Measurements from ENCODE around the gene TMEM205.
"Not testable (repeated sequence)": the region's sequence is repeated elsewhere in the genome, so short reads cannot be mapped to it uniquely, and the experiment has no call there.

TMEM205 gene

DNA sequence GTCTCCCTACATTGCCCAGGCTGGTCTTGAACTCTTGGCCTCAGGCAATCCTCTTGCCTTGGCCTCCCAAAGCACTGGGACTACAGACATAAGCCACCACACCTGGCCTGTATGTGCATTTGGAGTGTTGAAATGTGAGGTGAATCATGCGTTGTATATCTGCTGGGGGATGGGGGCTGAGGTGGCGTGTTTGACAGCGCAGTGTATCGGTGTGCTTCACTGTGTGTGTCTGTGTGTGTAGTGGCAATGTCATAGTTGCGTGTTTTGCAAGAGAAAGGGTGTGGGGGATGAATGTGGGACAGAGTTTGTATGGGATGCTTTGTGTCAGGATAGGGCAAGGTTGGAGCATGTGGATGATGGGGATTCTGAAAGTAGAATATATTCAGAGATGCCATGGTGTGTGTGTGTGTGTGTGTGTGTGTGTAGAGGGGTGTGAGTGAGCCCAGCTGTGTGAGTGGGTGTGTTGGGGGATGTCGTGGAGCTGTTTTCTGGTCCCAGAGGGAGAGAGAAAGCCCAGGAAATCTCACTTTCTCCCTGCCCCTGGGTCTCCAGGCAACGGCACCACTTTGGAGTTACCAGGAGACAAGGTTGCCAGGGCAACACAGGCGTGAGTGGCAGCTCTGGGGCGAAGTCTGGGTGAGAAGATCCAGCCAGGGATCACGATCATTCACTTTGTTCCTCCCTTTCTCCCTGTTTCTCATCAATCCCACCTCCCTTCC lies 27.3 kb upstream of the TMEM205 start:
- no peak for DNase-seq (ENCODE audit: low read depth in 2 of 2, low spot score in 1 of 2)

- no peak for DNase-seq (ENCODE audit: low read depth in 2 of 2, low spot score in 1 of 2)
Measured at GRCh38 chr19:11370744-11371143, 24.7 kb upstream of the TMEM205 start.

DNA sequence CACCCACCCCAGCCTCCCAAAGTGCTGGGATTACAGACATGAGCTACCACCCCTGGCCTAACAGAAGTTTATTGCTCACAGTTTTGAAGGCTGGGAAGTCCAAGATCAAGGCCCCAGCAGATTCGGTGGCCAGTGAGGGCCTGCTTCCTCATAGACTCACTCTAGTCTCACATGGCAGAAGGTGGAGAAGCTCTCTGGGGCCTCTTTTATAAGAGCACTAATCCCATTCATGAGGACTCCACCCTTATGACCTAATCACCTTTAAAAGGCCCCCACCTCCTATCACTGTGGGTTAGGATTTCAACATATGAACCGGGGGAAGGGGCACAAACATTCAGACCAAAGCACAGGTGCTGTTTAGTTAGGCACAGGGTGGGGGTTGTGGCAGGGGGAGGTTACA lies 21.5 kb upstream of the TMEM205 start:
- no peak for DNase-seq (ENCODE audit: low read depth in 2 of 2, low spot score in 1 of 2)

DNA sequence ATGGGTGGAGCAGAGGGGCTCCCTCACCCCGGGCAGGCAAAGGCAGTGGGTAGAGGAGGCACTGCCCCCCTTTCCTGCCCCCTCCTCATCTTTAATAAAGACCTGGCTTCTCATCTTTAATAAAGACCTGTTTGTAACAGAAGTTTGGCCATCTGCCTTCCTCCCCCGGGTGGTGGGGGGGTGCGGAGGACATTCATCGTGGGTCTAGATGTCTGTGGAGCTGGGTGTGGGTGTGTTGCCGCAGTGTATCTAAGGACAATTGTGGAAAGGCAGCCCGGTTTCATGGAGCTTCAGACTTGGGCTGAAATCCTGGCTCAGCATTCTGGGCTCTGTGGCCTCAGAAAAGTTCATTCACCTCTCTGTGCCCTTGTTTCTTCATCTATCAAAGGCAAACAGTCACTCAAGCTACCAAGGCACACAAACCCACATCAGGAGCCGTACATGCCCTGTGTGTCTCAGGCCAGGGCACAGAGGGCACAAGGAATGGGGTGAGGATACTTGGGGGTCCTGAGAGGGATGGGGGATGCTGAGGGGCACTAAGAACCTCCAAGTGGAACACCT lies 19.6 kb upstream of the TMEM205 start:
- no peak for DNase-seq (ENCODE audit: low read depth in 2 of 2, low spot score in 1 of 2)

GRCh38 chr19:11364935-11365334 lies 18.9 kb upstream of the TMEM205 start:
- no peak for DNase-seq (ENCODE audit: low read depth in 2 of 2, low spot score in 1 of 2)

- no peak for DNase-seq (ENCODE audit: low read depth in 2 of 2, low spot score in 1 of 2)
Measured at GRCh38 chr19:11364296-11364904, 18.3 kb upstream of the TMEM205 start.

GRCh38 chr19:11363881-11364280 lies 17.8 kb upstream of the TMEM205 start:
- no peak for DNase-seq (ENCODE audit: low read depth in 2 of 2, low spot score in 1 of 2)

GRCh38 chr19:11361771-11362731 lies 16.0 kb upstream of the TMEM205 start:
- no peak for DNase-seq (ENCODE audit: low read depth in 2 of 2, low spot score in 1 of 2)

- DNase-seq (ENCODE audit: low read depth in 2 of 2, low spot score in 1 of 2), result no peak
Measured at GRCh38 chr19:11361037-11361770, 15.1 kb upstream of the TMEM205 start.

DNA sequence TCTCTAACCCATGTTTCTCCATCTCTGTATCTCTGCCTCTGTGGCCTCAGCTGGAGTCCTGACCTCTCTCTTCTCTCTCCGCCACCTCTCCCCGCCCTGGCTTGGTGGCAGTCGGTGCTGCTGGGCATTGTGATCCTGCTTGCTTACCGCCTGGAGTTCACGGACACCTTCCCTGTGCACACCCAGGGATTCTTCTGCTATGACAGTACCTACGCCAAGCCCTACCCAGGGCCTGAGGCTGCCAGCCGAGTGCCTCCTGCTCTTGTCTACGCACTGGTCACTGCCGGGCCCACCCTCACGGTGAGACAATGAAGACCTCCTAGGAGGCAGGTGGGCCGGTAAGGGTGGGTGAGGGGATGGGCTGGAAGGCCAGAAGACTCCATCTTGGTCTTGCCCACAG lies 13.4 kb upstream of the TMEM205 start:
- DNase-seq (ENCODE audit: low read depth in 2 of 2, low spot score in 1 of 2), result no peak

DNA sequence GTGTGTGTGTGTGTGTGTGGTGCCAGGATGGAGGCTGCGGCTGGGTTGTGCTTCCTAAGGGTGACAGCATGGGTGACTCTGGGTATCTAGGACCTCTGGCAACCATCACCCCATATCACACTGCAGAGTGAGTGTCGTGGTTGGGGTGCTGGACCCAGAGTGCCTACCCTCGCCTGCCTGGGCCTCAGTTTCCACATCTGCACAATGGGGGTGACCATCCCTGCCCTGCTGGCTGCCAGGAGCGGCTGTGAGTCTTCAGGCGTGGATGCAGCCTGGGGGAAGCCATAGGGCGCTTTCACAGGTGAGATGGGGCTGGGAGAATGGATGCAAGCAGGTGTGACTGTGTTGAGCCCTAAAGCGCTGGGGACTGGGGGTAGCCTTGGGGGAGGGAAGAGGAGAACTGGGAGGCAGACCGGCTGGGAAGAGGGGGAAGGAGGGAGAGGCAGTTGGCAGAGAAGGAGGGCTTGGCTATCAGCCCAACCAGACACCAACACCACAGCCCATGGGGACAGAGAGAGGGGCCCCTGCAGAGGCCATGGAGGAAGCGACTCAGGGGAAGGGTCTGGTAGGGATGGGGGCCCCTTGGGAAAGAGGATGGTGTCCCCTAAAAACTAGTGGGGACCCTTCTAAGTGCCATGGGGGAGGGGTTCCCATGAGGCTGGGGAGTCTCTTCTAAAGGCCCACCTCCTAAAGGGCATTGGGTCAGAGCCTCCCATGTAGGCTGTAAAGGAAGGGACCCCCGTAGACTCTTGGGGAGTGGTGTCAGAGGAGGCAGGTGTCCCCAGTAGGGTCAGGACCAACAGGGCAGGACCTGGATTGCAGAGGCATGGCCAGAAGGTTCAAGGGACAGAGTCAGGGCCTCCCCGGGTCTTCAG lies 10.8 kb upstream of the TMEM205 start:
- no peak for DNase-seq (ENCODE audit: low read depth in 2 of 2, low spot score in 1 of 2)

DNA sequence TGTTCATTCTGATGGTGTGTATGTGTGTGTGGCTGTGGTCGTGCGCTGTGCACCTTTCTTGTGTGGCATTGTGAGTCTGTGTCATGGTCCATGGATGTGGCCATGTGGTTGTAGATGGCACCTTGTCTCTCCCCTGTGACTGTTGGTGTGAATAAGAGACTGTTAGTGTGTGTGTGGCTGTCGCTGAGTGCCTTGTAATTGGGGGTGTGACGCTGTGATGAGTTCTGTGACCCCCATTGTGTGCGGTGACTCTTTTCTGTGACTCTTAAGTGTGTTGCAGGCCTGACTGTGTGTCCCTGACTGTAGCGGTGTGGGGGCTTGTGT lies 10.0 kb upstream of the TMEM205 start:
- no peak for DNase-seq (ENCODE audit: low read depth in 2 of 2, low spot score in 1 of 2)

DNA sequence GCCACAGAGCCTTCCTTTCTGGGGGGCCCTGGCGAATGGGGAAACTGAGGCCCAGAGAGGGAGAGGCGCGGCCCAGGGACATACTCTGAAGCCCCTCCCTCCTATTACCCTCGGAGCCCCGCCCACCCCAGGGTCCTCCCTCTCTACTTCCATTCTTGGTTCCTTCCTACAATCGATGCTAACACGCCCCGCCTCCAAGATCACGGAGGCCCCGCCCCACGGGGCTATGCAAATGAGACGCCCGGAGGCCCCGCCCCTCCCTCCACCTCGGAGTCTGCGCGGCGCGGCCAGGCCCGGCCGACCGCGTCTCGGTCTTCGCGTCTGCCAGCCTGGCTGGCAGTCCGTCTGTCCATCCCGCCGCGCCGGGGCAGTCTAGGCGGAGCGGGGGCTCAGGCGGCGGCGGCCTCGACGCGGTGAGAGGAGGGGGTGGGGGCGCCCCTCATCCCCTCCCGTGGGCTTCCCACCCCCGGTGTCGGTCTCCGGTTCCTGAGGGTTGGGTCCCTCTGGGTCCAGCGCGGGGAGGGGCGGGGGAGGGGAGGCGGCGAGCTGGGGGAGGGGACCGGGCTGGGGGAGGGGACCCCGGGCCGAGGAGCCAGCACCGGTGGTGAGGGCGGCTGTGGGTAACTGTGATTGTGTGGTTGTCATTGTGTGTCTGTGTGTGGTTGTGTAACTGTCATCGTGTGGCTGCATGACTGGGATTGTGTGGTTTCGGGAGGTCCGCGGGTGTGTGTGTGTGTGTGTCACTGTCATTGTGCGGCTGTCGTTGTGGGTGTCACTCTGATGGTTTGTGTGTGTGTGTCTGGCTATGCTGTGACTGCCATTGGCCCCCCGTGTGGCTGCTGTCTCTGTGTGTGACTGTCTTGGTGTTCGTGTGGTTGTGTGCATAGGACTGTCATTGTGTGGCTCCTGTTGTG lies 9.3 kb upstream of the TMEM205 start, which contains the start of gene PLPPR2:
PLPPR2 (plus strand) TSS at position 273 of the 914 bp plus-strand sequence. CDS start 2,242 bp downstream, outside the sequence.
- peak; percentile 43 to 64 for DNase-seq (ENCODE audit: low read depth in 2 of 2, low spot score in 1 of 2)

DNA sequence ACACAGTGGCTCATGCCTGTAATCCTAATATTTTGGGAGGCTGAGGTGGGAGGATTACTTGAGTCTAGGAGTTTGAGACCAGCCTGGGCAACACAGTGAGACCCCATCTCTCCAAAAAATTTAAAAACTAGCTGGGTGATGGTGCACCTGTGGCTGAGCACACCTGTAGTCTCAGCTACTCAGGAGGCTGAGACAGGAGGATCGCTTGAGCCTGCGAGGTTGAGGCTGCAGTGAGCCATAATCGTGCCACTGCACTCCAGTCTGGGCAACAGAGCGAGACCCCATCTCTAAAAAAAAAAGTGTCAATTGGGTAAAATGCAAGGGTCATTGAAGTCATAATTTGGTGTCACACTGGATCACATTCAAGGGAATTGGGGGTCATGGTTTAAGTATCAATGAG lies 8.0 kb upstream of the TMEM205 start:
- not testable (repeated sequence) for DNase-seq (ENCODE audit: low read depth in 2 of 2, low spot score in 1 of 2)

GRCh38 chr19:11349171-11349570 lies 3.1 kb upstream of the TMEM205 start:
- DNase-seq (ENCODE audit: low read depth in 2 of 2, low spot score in 1 of 2), result no peak

DNA sequence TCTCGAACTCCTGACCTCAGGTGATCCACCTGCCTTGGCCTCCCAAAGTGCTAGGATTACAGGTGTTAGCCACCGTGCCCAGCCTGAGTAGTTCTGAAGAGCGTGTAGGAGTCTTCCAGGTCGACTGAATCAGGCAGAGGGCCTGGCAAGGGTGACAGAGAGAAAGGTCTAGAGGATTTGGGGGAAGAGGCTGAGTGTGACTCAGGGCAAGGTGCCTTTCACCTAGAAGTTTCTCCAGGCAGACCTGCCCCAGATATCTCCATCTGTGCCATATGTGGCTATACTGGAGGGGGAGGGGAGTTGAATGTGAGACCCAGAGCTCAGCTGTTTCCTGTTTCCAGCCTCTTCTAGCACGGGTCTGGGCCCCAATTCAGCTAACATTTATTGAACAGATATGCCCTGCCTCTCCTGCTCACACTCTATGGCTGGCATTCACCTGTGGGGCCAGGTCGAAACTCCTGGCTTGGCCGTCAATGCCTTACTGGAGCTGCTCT lies 1.5 kb upstream of the TMEM205 start:
- no peak for DNase-seq (ENCODE audit: low read depth in 2 of 2, low spot score in 1 of 2)

DNA sequence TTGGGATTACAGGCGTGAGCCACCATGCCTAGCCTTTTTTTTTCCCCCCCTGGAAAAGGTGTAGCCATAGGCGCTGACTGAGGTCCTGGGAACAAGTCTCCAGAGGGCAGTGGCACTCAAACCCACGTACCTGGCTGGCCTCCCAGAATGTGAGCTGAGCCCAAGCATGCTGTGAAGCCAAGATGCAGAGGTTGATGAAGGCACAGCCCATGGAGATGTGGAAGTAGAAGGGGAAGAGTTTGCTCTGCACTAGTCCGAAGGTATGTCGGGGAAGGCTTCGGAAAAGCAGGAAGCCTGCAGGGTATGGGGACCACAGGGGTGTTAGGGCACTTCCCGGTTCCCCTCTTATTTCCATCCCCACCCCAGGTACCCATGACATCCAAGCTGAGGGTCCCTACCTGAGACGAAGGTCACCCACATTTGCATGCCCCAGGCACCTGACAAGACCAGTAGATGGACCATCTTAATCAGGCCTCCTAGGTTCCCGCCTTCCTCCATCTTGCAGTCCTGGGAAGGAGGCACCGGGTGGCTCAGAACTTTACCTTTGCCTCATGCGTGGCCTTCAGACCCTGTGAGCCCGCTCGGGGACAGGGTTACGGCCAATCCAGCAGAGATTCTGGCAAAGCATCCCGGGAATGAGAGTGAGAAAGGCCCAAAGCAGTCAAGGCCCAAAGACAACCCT lies 805 bp downstream of the TMEM205 start:
- DNase-seq (ENCODE audit: low read depth in 2 of 2, low spot score in 1 of 2), result no peak

DNA sequence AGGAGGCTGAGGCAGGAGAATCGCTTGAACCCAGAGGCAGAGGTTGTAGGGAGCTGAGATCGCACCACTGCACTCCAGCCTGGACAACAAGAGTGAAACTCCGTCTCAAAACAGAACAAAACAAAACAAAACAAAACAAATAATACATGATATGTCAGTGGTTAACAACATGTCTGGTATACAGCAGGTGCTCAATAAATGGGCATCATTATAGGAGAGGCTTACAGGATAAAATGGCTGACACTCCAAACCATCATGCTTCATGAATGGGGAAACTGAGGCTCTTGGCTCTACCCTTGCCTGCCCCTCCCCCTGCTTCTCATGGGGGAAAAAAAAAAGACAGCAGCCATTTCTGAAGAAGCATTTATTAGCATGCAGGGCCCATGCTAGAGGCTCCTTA lies 3.6 kb downstream of the TMEM205 start:
- no peak for DNase-seq (ENCODE audit: low read depth in 2 of 2, low spot score in 1 of 2)

Data from stimulated activated CD8-positive, alpha-beta memory T cell treated with anti-CD3 and anti-CD28 coated beads, Interleukin-4, amount 100 ng/mL, for 1 hour (primary cell).